GM21528 (cell line): Measurements from ENCODE around the gene VPS35L.
"Not testable (repeated sequence)": the region's sequence is repeated elsewhere in the genome, so short reads cannot be mapped to it uniquely, and the experiment has no call there.

Source experiments
- ATAC-seq: cut with Tn5 transposase; IDR thresholded peaks from one replicate; pipeline ENCODE4 v1.9.1; 2021; ENCODE audit warnings: mild to moderate bottlenecking, moderate library complexity; ENCODE audit not compliant: unreplicated experiment, low FRiP score

The VPS35L gene

GRCh38 chr16:19644877-19645276 lies 89.4 kb downstream of the VPS35L start:
- no peak for ATAC-seq

GRCh38 chr16:19645557-19645981 lies 90.1 kb downstream of the VPS35L start:
- ATAC-seq: no peak

- no peak for ATAC-seq
Measured at GRCh38 chr16:19649980-19650379, 94.5 kb downstream of the VPS35L start.

- ATAC-seq: no peak
Measured at GRCh38 chr16:19654147-19654546, 98.6 kb downstream of the VPS35L start.

GRCh38 chr16:19655242-19655777 lies 99.8 kb downstream of the VPS35L start:
- no peak for ATAC-seq

GRCh38 chr16:19657831-19658230 lies 102.3 kb downstream of the VPS35L start:
- no peak for ATAC-seq

- no peak for ATAC-seq
Measured at GRCh38 chr16:19659554-19659953, 104.1 kb downstream of the VPS35L start.

GRCh38 chr16:19660432-19660831 lies 104.9 kb downstream of the VPS35L start:
- ATAC-seq: no peak

- ATAC-seq: no peak
Measured at GRCh38 chr16:19662351-19662750, 106.8 kb downstream of the VPS35L start.

- ATAC-seq: no peak
Measured at GRCh38 chr16:19664166-19664565, 108.7 kb downstream of the VPS35L start.

GRCh38 chr16:19665313-19665712 lies 109.8 kb downstream of the VPS35L start:
- not testable (repeated sequence) for ATAC-seq

- no peak for ATAC-seq
Measured at GRCh38 chr16:19666477-19666876, 111.0 kb downstream of the VPS35L start.

- ATAC-seq: no peak
Measured at GRCh38 chr16:19672378-19672777, 116.9 kb downstream of the VPS35L start.

- no peak for ATAC-seq
Measured at GRCh38 chr16:19674485-19674884, 119.0 kb downstream of the VPS35L start.

- ATAC-seq: no peak
Measured at GRCh38 chr16:19677402-19677801, 121.9 kb downstream of the VPS35L start.

GRCh38 chr16:19678804-19679203 lies 123.3 kb downstream of the VPS35L start:
- ATAC-seq: no peak

- not testable (repeated sequence) for ATAC-seq
Measured at GRCh38 chr16:19679281-19679680, 123.8 kb downstream of the VPS35L start.

GRCh38 chr16:19680881-19681340 lies 125.4 kb downstream of the VPS35L start:
- no peak for ATAC-seq

GRCh38 chr16:19681637-19682036 lies 126.1 kb downstream of the VPS35L start:
- ATAC-seq: no peak

- no peak for ATAC-seq
Measured at GRCh38 chr16:19683453-19684236, 128.1 kb downstream of the VPS35L start.

- no peak for ATAC-seq
Measured at GRCh38 chr16:19685176-19685575, 129.7 kb downstream of the VPS35L start.

GRCh38 chr16:19687279-19687678 lies 131.8 kb downstream of the VPS35L start:
- no peak for ATAC-seq
